Tibial nerve (tissue), 4 donors: ENCODE measurements around the gene ZMYND11.

Source experiments
- CTCF ChIP-seq, 5 experiments: fragments of 200-600 bp in 3 of 5; fragments of 450-650 bp in 2 of 5; sonication (generic) in 3 of 5; IDR thresholded peaks; one replicate each; pipeline ENCODE4 v1.5.1; 2016 to 2019; ENCODE audit warnings: antibody characterized with exemption in 5 of 5, mild to moderate bottlenecking in 3 of 5, moderate library complexity in 2 of 5
- EP300 ChIP-seq, 2 donors: sonication (generic); formaldehyde crosslinking; IDR thresholded peaks; one replicate each; pipeline ENCODE4 v1.6.1; 2017; ENCODE audit warnings: antibody characterized with exemption in 2 of 2, mild to moderate bottlenecking in 1 of 2
- POLR2A ChIP-seq, 2 donors: fragments of 450-650 bp; IDR thresholded peaks; one replicate each; pipeline ENCODE4 v1.6.1; 2017; ENCODE audit warnings: antibody characterized with exemption in 2 of 2, mild to moderate bottlenecking in 2 of 2, moderate library complexity in 2 of 2

DNA sequence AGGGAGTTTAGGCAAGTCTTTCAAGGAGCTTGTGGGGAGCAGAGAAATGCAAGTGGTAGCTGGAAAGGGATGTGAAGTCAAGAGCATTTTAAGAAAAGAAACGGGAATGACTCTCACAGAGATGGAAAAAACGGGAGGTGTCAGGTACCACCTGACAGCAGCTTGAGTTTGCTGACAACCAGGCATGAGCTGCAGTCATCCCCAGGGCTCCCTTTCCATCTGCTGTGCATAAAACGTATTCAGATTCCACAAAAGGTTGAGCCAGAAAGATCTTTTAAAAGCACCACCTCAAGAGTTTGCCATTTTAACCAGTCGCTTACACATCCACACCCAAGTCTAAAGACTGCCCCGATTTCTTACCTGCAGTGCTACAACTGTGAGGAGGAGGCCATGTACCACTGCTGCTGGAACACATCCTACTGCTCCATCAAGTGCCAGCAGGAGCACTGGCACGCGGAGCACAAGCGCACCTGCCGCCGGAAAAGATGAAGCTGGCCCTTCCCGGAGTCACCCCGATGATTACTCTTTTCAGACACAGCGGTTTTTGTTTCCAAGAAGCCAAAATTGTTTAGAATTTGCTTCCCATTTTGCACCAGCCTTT is 116.8 kb downstream of the ZMYND11 start:
- TF ChIP-seq POLR2A (IDR thresholded peaks at IDR 0.05) (no peak), CTCF (IDR thresholded peaks at IDR 0.05) (no peak), EP300 (IDR thresholded peaks at IDR 0.05) (no peak)
